COR-L47 (cell line): Measurements from ENCODE around the gene ZBTB46.
A peak's percentile ranks its signal among the peaks of the same experiment; 100 is the strongest.
"Not testable (repeated sequence)": the region's sequence is repeated elsewhere in the genome, so short reads cannot be mapped to it uniquely, and the experiment has no call there.

Experiments
- DNase-seq: peaks from one replicate; lab custom pipeline; 2025; lab: John Stamatoyannopoulos, UW

ZBTB46 gene, protein sequence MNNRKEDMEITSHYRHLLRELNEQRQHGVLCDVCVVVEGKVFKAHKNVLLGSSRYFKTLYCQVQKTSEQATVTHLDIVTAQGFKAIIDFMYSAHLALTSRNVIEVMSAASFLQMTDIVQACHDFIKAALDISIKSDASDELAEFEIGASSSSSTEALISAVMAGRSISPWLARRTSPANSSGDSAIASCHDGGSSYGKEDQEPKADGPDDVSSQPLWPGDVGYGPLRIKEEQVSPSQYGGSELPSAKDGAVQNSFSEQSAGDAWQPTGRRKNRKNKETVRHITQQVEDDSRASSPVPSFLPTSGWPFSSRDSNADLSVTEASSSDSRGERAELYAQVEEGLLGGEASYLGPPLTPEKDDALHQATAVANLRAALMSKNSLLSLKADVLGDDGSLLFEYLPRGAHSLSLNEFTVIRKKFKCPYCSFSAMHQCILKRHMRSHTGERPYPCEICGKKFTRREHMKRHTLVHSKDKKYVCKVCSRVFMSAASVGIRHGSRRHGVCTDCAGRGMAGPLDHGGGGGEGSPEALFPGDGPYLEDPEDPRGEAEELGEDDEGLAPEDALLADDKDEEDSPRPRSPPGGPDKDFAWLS

DNA sequence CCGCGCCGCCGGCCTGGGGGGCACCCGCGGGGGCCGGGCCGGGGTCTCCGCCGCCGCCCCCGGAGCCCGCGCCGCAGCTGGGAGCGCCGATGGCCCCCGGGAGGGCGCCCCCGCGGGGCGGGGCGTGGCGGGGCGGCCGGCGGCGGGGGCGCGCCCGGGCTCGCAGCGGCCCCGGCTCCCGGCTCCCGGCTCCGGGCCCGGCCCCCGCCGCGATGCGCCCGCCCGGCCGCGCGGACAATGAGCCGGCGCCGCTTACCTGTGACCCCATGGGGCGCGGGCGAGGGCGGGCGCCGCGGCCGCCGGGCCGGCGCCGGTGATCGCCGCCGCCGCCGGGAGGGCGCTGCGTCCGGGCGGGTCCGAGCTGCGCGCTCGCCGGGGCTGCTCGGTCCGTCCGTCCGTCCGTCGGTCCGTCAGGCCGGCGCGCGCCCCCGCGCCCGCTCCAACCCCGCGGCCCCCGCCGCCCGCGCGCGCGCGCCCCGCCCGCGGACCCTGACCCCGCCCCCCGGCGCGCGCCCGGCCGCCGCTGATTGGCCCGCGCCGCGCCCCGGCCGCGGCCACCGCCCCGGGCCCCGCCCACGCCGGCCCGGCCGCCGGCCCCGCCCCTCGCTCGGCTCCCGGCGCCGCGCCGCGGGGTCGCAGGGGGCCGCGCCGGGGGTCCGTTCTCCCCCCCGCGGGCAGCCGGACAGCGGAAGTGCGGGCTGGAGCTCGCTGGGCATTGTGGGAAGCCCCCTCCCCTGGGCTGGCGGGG lies at the start of gene ZBTB46:
TSS of gene ZBTB46 (minus strand) at position 424 of the 748 bp plus-strand sequence. CDS start 40,507 bp downstream, outside the sequence.
- peak; percentile 47 for DNase-seq

DNA sequence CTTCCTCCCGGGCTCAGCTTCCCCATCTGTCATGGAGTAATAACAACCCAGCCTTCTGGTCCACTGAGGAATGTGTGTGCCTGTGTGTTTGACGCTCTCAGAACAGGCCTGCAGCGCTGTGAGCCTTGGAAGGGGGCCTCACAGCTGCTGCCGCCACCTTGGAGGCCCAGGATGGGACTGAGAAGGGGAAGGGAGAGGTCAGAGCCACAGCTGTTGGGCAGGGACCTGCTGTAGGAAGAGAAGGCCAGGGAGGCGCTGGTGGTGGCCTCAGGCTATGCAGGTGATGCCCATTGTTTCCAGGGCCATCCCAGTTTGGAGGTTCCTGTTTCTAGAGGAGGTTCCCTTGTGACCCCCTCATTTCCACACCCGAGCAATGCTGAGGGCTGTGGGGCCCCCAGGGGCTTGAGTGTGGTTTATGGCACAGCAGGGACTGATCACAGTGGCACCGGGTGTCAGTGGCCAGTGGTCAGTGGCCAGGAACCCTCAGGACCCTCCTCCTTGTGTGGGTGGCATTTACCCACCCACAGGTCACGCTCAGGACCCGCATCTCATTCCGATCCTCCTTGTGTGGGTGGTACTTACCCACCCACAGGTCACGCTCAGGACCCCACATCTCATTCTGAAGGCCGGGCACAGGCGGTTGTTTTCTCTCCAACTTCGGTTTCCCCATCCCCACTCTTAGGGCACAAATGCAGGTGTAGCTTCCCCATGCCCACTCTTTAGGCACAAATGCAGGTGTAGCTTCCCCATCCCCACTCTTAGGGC lies 48.0 kb upstream of the ZBTB46 start:
- DNase-seq: no peak

DNA sequence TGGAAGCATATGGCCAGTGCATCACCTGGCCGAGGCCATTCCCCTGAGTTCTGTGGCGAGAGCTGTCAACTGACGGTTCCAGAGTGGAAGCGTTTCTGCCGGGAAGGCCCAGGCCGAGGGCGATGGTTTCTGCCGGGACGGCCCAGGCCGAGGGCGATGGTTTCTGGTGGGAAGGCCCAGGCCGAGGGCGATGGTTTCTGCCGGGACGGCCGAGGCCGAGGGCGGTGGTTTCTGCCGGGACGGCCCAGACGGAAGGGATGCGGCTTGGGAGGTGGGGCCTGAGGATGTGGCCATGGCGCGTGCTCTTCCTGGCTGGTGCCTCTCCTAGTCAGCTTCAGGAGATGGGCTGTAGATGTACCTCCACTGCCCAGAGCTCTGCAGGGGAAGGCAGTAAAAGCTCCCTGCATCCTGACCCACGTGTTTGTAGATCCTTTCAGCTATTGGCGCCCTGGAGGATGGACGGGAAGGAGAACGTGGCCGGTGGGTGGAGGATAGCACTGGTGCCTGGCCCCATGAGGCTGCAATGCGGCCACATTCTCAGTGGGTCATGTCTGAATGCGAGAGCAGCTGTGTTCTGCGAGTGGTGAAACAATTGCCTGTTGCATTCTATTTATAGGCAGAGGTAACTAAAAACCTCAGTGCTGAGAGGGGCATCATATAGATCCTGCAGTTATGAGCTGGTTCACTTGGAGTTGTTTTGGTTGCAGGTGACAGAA lies 46.8 kb upstream of the ZBTB46 start:
- DNase-seq: no peak

DNA sequence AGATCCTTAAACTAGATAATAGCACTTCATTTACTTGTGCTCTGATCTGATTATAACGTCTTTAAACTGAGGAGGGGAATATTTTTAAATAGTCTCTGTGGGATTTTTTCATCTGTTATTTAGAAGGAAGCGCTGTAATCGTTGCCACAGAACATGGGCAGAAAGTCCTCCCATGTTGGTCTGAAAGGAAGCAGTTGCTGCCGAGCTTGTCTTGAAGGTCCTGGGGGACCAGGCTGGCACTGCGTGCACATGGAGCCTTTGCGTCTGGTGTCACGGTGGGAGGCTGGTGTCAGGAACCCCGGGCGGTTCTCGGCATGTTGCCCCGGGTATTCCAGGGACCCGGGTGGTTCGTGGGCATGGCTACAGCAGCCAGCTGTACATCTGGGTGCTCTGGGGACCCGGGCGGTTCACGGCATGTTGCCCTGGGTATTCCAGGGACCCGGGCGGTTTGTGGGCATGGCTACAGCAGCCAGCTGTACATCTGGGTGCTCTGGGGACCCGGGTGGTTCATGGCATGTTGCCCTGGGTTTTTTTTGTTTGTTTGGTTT lies 45.5 kb upstream of the ZBTB46 start:
- no peak for DNase-seq

DNA sequence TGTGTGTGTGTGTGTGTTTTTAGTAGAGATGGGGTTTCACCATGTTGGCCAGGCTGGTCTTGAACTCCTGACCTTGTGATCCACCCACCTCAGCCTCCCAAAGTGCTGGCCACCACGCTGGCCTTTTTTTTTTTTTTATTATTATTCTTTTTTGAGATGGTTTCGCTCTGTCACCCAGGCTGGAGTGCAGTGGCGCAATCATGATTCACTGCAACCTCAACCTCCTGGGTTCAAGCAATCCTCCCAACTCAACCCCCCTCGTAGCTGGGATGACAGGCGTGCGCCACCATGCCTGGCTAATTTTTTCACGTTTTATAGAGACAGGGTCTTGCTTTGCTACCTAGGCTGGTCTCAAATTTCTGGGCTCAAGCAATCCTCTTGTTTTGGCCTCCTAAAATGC lies 43.2 kb upstream of the ZBTB46 start:
- not testable (repeated sequence) for DNase-seq

DNA sequence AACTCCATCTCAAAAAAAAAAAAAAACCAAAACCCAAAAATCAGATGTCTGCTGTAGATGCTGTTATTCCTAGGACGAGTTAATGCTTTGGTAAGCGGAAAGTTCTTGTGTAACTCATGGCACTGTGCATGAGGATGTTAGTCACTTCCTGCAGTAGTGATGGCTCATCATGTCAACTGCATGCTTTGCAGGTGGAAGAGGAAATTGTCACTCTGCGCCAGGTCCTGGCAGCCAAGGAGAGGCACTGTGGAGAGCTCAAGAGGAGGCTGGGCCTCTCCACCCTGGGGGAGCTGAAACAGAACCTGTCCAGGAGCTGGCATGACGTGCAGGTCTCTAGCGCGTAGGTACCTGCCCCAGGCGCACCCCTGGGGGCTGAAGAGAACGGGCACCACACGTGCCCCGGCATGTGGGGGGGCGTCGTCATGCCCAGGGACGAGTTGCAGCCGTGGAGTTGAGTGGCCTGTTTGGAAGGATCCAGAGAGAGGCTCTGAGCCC lies 42.5 kb upstream of the ZBTB46 start:
- DNase-seq: no peak

DNA sequence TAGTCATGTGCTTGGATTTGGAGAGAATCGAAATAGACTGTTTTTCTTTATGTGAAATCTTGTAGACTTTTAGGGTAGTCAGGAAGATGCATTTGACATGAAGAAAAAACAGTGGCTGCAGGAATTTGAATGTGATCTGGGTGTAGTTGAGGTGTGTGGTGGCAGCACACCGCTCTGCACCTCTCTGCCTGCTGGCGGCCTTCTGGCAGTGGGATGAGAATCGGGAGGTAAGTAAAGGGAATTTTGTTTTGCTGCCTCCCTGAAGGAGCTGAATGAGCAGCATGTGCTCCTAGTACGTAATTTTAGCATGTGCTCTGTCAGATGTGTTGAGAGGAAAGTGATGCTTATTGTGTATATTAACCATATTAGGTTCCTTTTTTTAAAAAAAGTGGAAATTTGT lies 37.2 kb upstream of the ZBTB46 start:
- no peak for DNase-seq

DNA sequence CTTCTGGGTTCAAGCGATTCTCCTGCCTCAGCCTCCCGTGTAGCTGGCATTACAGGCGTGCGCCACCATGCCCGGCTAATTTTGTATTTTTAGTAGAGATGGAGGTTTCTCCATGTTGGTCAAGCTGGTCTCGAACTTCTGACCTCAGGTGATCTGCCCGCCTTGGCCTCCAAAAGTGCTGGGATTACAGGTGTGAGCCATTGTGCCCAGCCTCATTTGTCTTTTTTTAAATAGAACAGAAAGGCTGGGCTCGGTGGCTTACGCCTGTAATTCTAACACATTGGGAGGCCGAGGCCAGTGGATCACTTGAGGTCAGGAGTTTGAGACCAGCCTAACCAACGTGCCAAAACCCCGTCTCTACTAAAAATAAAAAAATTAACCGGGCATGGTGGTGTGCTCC lies 36.0 kb upstream of the ZBTB46 start:
- DNase-seq: not testable (repeated sequence)

DNA sequence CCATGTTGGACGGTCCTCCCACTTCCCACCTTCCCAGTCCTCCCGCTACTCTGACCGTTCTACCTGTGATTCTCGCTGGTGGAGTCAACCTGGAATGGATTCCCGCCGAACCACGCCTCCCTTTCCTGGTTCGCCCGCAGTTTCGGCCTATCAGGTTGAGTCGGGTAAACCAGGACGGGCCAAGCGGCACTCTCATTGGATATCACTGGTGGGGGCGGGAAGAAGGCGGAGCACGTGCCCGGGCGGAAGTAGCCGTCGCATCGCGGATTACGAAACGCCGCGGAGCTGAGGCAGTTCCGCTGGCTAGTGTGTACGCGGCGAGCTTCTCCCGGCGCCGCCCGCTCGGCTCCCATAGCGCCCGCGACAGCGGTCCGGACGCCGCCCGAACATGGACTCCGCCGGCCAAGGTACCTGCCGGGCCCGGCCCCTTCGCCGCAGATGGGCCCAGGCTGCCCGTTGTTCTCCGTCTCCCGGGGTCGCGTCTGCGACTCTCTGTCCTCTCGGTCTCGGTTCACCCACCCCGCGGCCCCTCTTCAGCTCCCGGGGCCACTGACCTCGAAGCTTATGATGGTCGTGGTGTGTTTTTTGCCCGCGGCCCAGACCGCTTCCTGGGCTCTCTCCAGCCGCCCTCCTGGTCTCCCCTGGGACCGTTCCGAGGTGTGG lies 34.0 kb upstream of the ZBTB46 start, which contains the start of gene TPD52L2:
TSS of gene TPD52L2 (plus strand) at position 293 of the 663 bp plus-strand sequence. CDS start at position 389, 96 bp downstream.
- DNase-seq: peak; percentile 99

DNA sequence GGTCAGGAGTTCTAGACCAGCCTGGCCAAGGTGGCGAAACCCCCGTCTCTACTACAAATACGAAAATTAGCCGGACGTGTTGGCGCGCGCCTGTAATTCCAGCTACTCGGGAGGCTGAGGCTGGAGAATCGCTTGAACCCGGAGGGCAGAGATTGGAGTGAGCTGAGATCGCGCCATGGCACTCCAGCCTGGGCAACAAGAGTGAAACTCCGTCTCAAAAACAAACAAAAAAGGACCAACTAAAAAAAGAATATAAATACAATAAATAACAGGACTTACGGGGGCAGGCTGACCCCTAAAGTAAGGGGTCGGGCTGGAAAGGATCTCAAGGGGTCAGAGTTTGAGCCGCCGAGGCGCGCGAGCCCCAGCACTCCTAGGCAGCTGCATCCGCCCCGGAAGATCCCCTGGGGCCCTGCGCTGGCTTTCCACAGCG lies 33.5 kb upstream of the ZBTB46 start:
- no peak for DNase-seq

DNA sequence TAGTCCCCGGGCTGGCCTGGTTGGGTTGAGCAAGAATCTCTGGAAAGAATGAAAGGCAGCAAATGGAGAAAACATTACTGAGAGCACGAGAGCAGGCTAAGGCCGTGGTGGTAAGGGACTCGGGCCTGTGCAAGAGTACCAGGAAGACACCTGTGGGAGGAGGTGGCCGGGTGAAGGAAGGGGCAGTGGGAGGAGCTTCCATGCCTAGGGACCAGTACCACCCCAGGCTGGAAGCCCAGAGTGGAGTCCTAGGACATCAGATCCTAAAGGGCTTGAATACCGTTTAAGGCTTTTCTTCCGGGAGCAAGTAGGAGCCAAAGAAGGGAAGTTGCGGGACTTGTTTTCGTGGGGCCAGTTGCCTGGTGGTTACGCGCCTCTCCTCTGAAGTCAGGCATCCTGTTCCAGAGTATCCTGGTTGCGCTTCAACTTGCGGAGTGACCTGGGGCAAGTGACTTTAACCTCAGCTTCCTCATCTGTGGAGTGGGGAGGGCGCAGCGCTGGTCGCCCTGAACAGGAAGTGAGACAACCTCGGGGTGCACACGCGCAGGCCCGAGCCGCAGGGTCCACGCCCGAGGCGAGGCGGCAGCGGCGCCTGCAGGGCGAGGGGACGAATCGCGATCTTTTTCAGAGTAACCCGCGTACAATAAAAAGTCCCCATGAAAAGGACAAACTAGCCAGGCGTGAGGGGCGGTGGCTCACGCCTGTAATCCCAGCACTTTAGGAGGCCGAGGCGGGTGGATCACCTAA lies 32.9 kb upstream of the ZBTB46 start:
- peak; percentile 75 for DNase-seq

DNA sequence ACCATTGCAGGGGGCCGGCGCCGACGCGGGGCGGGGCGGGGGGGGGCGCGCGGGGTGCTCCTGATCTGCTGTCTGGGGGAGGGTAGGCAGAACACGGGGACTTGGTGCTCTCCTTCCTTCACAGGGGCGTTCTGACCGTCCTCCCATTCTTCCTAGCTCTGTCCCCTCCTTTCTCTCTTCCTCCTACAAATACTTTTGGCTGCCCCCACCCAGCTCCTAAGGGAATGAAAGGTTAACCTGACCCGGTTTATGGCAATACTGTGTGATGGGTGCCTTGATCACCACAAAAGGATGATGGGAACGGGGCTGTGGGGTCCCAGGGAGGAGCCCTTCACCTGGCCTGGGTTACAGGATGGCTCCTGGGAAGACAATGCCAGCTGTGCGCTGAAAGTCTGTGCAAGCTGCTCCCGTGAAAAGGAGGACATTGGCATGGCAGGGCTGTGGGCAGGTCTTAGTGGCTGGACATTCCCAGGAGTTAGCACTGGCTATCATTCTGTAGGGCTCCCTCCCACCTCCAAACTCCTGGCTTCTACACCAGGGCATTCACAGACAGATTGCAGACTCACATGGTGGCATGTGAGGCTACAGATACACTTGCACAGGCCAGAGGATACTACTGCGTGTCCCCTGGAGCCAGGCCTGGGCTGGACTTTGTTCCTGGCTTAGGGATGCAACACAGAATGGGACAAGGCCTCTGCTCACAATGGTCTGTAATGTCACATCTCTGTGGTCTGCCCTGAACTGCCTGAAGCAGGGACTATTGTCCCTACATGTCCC lies 32.1 kb upstream of the ZBTB46 start:
- no peak for DNase-seq

DNA sequence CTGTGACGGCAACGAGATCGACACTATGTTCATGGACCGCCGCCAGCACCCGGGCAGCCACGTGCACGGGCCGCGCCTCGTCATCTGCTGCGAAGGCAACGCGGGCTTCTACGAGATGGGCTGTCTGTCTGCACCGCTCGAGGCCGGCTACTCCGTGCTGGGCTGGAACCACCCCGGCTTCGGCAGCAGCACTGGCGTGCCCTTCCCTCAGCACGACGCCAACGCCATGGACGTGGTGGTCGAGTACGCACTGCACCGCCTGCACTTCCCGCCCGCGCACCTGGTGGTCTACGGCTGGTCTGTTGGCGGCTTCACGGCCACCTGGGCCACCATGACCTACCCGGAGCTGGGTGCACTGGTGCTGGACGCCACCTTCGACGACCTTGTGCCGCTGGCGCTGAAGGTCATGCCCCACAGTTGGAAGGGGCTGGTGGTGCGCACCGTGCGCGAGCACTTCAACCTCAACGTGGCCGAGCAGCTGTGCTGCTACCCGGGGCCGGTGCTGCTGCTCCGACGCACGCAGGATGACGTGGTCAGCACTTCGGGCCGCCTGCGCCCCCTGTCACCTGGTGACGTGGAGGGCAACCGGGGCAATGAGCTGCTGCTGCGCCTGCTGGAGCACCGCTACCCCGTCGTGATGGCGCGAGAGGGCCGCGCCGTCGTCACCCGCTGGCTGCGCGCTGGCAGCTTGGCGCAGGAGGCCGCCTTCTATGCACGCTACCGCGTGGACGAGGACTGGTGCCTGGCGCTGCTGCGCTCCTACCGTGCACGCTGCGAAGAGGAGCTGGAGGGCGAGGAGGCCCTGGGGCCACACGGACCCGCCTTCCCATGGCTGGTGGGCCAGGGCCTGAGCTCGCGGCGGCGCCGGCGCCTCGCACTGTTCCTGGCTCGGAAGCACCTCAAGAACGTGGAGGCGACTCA lies 31.2 kb upstream of the ZBTB46 start:
- DNase-seq: no peak

DNA sequence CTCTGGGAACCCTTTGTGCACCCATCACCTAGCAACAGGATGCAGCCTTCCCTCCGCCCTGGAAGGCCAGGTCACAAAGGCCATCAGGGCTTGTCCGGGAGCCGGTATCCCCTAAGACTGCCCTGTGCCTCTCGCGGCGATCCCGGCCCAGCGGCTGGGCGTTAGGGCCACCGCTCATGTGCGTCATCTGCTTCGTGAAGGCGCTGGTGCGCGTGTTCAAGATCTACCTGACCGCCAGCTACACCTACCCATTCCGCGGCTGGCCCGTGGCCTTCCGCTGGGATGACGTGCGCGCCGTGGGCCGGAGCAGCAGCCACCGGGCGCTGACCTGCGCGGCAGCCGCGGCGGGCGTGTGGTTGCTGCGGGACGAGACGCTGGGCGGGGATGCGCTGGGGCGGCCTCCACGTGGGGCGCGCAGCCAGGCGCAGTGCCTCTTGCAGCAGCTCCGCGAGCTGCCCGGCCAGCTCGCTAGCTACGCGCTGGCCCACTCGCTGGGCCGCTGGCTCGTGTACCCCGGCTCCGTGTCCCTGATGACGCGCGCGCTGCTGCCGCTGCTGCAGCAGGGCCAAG lies 30.4 kb upstream of the ZBTB46 start, which contains the start of gene ABHD16B:
TSS of gene ABHD16B (plus strand) at position 134 of the 570 bp plus-strand sequence. CDS start at position 177, 43 bp downstream.
- DNase-seq: no peak

DNA sequence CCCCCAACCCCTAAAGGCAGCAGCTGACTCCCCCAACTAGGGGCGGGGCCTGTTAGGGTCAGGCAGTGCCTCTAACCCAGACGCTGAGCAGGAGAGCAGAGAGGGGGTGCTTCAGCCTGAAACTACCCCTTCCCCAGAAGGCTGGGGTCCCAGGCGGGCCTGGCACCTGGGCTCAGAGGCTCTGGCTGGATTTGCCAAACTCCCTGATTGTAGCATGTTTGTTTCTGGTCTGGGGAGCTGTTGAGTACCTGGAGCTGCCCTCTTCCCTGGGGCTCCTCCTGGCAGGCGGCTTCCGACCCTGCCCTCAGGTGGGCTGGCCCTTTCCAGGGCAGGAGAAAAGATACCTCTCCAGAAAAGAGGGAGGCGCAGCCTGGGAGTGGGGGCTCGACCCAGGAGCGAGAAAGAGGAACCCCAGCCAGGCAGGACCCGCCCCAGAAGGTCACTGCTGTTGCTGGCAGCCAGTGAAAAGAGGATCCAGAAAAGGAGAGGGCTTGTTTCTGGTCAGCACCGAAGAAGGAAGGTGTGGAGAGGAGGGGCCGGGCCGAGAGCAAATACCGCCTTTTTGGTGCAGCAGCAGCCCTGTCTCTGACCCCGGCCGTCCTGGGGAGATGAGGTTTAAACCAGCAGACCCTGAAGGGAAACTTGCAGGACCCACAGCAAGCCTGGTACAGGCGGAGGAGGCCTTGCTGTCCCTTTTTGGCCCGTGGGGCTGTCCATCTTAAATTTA lies 29.4 kb upstream of the ZBTB46 start:
- no peak for DNase-seq

DNA sequence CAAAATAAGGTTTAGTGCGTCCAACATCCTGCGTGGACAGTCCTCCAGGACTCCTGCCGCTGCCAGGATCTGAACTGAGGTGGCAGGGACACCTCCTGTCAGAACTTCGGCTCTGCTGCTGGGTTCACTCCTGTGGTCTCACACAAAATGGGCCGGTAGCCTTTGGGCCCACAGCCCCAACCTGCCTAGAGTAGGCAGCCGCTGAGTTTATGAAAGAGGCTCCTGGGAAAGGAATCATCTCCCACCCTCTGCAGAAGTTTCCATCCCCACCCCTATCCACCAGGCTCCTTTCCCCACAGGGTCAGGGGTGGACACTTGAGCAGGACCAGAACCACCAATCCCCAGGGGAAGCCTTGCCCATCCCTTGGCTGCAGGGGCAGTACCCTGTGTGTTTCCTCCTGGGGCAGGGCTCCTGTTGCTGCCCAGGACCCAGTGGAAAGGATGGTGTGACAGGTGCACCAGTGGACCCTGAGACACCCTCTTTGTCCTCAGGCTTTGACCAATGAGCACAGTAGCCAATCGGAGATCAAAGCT lies 28.2 kb upstream of the ZBTB46 start:
- DNase-seq: no peak
